Measurements from ENCODE around the gene HINT2. TPM values are rescaled to one million over a fixed set of nuclear protein-coding genes. Genes with fewer than 3 reads are reported as not detected.

Gene HINT2
- total RNA-seq, 2 experiments from 2014 or later = 67.8 to 72.6 TPM

GRCh38 chr9:35822926-35823325 is 8.1 kb upstream of the HINT2 start:
- Mint-ChIP-seq H3K27ac (no peak overlapping the region), H3K4me3 (no peak overlapping the region), H3K4me1 (ENCODE audit: low read depth) (peaks cover 5% of the 10 kb centered on the region), H3K27me3 (no peaks in the 10 kb centered on the region), H3K9me3 (no peaks in the 10 kb centered on the region), H3K36me3 (no peaks in the 10 kb centered on the region)
- intact Hi-C loops (cut with micrococcal nuclease) = no loop called here
- ChIA-PET POLR2A (no interaction called here), CTCF (interaction anchor here (2.8 kb wide), 1 partner anchor 33 kb away, joined by 9 read pairs; no protein-coding TSS in a partner anchor)
- no peak for DNase-seq

DNA sequence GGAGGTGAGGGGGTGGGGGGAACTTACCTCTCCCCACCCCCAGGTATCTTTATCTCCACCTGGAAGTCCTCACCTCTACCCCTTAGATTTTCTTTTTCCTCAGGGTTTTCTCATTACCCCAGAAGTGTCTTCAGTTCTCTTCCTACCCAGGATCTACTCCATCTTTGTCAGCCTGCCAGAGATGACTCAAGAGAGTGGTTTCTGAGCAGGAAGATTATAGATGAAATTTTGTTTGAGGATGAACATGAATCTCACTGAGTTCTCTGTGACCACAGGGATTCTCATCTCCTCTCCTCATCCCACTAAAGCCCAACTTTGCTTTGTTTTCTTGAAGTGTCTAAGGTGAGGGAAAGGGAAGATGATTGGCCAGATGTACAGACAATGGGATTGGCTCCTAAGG is 5.2 kb upstream of the HINT2 start:
- DNase-seq = no peak
- no peaks in the 10 kb centered on the region for H3K27me3 Mint-ChIP-seq
- intact Hi-C loops (cut with micrococcal nuclease) = no loop called here
- ChIA-PET CTCF (interaction anchor here (2.8 kb wide), 1 partner anchor 30 kb away, joined by 9 read pairs; no protein-coding TSS in a partner anchor), POLR2A (no interaction called here)
- H3K36me3 Mint-ChIP-seq = no peaks in the 10 kb centered on the region
- H3K4me1 Mint-ChIP-seq (ENCODE audit: low read depth) = peaks cover 3% of the 10 kb centered on the region
- H3K27ac Mint-ChIP-seq = no peak overlapping the region
- no peak overlapping the region for H3K4me3 Mint-ChIP-seq
- no peaks in the 10 kb centered on the region for H3K9me3 Mint-ChIP-seq

- H3K9me3 Mint-ChIP-seq = no peaks in the 10 kb centered on the region
- peaks cover 12% of the 10 kb centered on the region for H3K4me1 Mint-ChIP-seq (ENCODE audit: low read depth)
- no peak for DNase-seq
- no peaks in the 10 kb centered on the region for H3K27me3 Mint-ChIP-seq
- CTCF ChIA-PET = no interaction called here
- H3K36me3 Mint-ChIP-seq = peaks cover 4% of the 10 kb centered on the region
- POLR2A ChIA-PET = no interaction called here
- intact Hi-C loops (cut with micrococcal nuclease) = loop anchor here (5.0 kb wide), 1 partner anchor 706 kb away; no protein-coding TSS in a partner anchor
- no peak overlapping the region for H3K4me3 Mint-ChIP-seq
- H3K27ac Mint-ChIP-seq = no peak overlapping the region
Observed at GRCh38 chr9:35818341-35818740, 3.5 kb upstream of the HINT2 start.

- H3K4me3 Mint-ChIP-seq = no peak overlapping the region
- H3K27ac Mint-ChIP-seq = no peak overlapping the region
- ChIA-PET CTCF (interaction anchor here (0.6 to 1.5 kb wide), 2 partner anchors 10 to 78 kb away, joined by 4 to 8 read pairs; no protein-coding TSS in a partner anchor), POLR2A (no interaction called here)
- H3K27me3 Mint-ChIP-seq = no peaks in the 10 kb centered on the region
- H3K4me1 Mint-ChIP-seq (ENCODE audit: low read depth) = peaks cover 26% of the 10 kb centered on the region
- no peaks in the 10 kb centered on the region for H3K9me3 Mint-ChIP-seq
- peaks cover 4% of the 10 kb centered on the region for H3K36me3 Mint-ChIP-seq
- no peak for DNase-seq
- intact Hi-C loops (cut with micrococcal nuclease) = loop anchor here (5.0 kb wide), 1 partner anchor 704 kb away; no protein-coding TSS in a partner anchor
Observed at GRCh38 chr9:35816708-35817107, 1.9 kb upstream of the HINT2 start.

- H3K27me3 Mint-ChIP-seq = no peaks in the 10 kb centered on the region
- H3K4me3 Mint-ChIP-seq = peak overlapping the region; percentile 96
- H3K4me1 Mint-ChIP-seq (ENCODE audit: low read depth) = peaks cover 33% of the 10 kb centered on the region
- H3K27ac Mint-ChIP-seq = peak overlapping the region; percentile 93
- CTCF ChIA-PET = interaction anchor here (0.6 to 4.6 kb wide), 16 partner anchors 11 to 788 kb away, joined by 3 to 35 read pairs (median 4); partner anchors contain the start of gene FAM221B
- intact Hi-C loops (cut with micrococcal nuclease) = loop anchor here (2.0 kb wide), 2 partner anchors 35 to 155 kb away; partner anchors contain the start of genes CCDC107 and RMRP
- H3K36me3 Mint-ChIP-seq = peaks cover 4% of the 10 kb centered on the region
- no peaks in the 10 kb centered on the region for H3K9me3 Mint-ChIP-seq
- POLR2A ChIA-PET = interaction anchor here (0.6 to 2.0 kb wide), 4 partner anchors 10 to 85 kb away, joined by 3 to 7 read pairs (median 4); partner anchors contain the start of genes CREB3, FAM221B, TLN1 and TMEM8B
- DNase-seq = peak; percentile 66
Observed at GRCh38 chr9:35814106-35814840, 569 bp downstream of the HINT2 start.

GRCh38 chr9:35813434-35814105 is 1.3 kb downstream of the HINT2 start:
- Mint-ChIP-seq H3K4me1 (ENCODE audit: low read depth) (peaks cover 33% of the 10 kb centered on the region), H3K27me3 (no peaks in the 10 kb centered on the region), H3K4me3 (peak overlapping the region; percentile 96), H3K9me3 (no peaks in the 10 kb centered on the region), H3K27ac (peak overlapping the region; percentile 59), H3K36me3 (peaks cover 4% of the 10 kb centered on the region)
- CTCF ChIA-PET = interaction anchor here (0.6 to 4.6 kb wide), 15 partner anchors 12 to 202 kb away, joined by 3 to 35 read pairs (median 4); partner anchors contain the start of gene FAM221B
- intact Hi-C loops (cut with micrococcal nuclease) = loop anchor here (2.0 kb wide), 2 partner anchors 35 to 155 kb away; partner anchors contain the start of genes CCDC107 and RMRP
- POLR2A ChIA-PET = interaction anchor here (1.2 to 2.0 kb wide), 4 partner anchors 15 to 84 kb away, joined by 3 to 7 read pairs (median 4); partner anchors contain the start of genes CREB3, FAM221B, TLN1 and TMEM8B
- no peak for DNase-seq

DNA sequence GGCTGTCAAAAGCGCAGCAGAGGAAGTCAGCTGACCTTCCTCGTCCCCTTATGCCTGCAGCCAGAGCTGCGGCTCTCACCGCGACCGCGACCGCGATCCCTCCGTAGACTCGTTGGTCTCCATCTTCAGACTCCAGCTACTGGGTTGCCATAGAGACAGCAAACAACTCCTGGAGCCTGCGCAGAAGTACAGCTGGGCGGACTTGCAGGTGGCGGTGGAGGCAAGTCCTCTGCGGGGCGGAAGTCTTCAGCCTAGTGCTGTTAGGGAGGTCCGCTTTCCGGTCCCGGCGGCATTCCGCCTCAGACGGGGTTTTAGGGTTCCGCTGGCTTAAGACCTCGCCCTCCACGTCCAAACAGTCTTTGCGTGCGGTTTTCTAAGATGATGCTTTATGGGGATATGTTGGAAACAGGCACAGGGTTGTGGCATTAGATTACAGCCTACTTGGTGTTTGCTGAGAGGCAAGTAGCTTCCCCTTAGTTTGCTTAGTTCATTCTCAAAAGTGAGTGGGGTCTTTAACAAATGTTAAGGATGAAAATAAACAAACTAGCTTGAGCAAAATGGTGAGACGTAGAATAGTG is 2.7 kb downstream of the HINT2 start, which contains the start of gene SPAG8:
SPAG8 (minus strand) TSS at position 238 of the 578 bp plus-strand sequence; CDS start at position 123, 115 bp downstream.
- CTCF ChIA-PET = interaction anchor here (0.7 to 4.6 kb wide), 12 partner anchors 11 to 201 kb away, joined by 3 to 35 read pairs (median 5); partner anchors contain the start of genes CCDC107 and RMRP
- peaks cover 33% of the 10 kb centered on the region for H3K4me1 Mint-ChIP-seq (ENCODE audit: low read depth)
- POLR2A ChIA-PET = interaction anchor here (1.0 to 1.2 kb wide), 2 partner anchors 13 to 81 kb away, joined by 3 read pairs; partner anchors contain the start of gene TLN1
- no peaks in the 10 kb centered on the region for H3K9me3 Mint-ChIP-seq
- H3K4me3 Mint-ChIP-seq = peak within 1 kb of the TSS; percentile 77
- DNase-seq = peak; percentile 97
- H3K27ac Mint-ChIP-seq = peak within 1 kb of the TSS; percentile 93
- H3K27me3 Mint-ChIP-seq = no peaks in the 10 kb centered on the region
- peaks cover 4% of the 10 kb centered on the region for H3K36me3 Mint-ChIP-seq
- intact Hi-C loops (cut with micrococcal nuclease) = no loop called here

DNA sequence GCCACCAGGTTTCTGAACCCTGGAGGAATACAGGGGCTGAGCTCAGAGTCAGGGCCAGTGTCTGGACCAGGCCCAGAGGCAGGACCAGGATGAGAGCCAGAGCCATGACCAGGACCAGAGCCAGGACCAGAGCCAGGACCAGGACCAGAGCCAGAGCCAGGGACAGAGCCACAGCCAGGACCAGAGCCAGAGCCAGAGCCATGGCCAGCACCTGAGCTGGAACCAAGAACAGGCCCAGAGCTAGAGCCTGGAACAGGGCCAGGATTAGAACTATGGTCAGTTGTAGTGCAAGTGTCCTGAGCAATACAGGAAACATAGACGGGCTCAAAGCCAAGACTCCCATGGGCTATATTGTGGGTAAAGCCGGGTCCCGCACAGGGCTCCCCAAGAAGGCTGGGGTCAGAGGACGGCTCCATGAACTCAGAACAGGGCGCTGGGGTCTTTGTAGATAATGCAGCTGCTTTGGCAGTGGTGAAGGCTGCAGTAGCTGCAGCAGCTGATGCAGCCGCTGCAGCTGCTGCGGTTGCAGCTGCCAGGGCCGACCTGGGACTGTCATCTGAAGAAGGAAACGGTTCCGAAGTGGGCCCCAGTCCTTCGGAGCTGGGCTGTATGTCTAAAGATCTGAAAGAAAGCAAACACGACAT is 3.3 kb downstream of the HINT2 start:
- Mint-ChIP-seq H3K27ac (peak overlapping the region; percentile 93), H3K9me3 (no peaks in the 10 kb centered on the region), H3K36me3 (peaks cover 4% of the 10 kb centered on the region), H3K4me3 (peak overlapping the region; percentile 77), H3K4me1 (ENCODE audit: low read depth) (peaks cover 33% of the 10 kb centered on the region), H3K27me3 (no peaks in the 10 kb centered on the region)
- peak; percentile 15 for DNase-seq
- ChIA-PET POLR2A (interaction anchor here (1.0 kb wide), 1 partner anchor 13 kb away, joined by 3 read pairs; no protein-coding TSS in a partner anchor), CTCF (interaction anchor here (0.7 to 4.6 kb wide), 9 partner anchors 13 to 200 kb away, joined by 3 to 35 read pairs (median 7); partner anchors contain the start of genes CCDC107 and RMRP)
- intact Hi-C loops (cut with micrococcal nuclease) = no loop called here

DNA sequence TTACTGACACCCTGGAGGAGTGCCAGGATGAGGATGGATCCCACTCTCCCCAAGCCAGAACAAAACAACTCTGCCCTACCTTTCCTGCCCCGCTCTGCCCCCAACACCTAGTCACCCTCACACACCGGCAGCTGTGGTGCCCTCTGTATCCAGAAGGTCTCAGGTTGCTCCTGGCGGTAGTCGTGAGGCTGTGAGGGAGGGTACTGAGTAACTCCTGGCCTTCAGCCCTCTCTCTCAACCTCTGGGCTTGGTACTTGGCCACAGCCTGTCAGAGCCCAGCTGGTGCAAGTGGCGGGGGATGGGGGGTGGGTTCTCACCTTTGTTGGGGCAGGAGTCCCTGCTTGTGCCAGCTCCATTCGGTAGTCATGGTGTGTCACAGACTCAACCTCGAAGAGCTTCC is 4.7 kb downstream of the HINT2 start:
- peaks cover 4% of the 10 kb centered on the region for H3K36me3 Mint-ChIP-seq
- H3K4me1 Mint-ChIP-seq (ENCODE audit: low read depth) = peaks cover 29% of the 10 kb centered on the region
- intact Hi-C loops (cut with micrococcal nuclease) = no loop called here
- H3K9me3 Mint-ChIP-seq = no peaks in the 10 kb centered on the region
- POLR2A ChIA-PET = no interaction called here
- no peak overlapping the region for H3K27ac Mint-ChIP-seq
- CTCF ChIA-PET = no interaction called here
- no peak for DNase-seq
- H3K27me3 Mint-ChIP-seq = no peaks in the 10 kb centered on the region
- H3K4me3 Mint-ChIP-seq = no peak overlapping the region

- Mint-ChIP-seq H3K4me3 (no peak overlapping the region), H3K27ac (no peak overlapping the region), H3K36me3 (peaks cover under 1% of the 10 kb centered on the region), H3K9me3 (no peaks in the 10 kb centered on the region), H3K4me1 (ENCODE audit: low read depth) (peaks cover 21% of the 10 kb centered on the region), H3K27me3 (no peaks in the 10 kb centered on the region)
- ChIA-PET POLR2A (no interaction called here), CTCF (interaction anchor here (1.7 kb wide), 1 partner anchor 18 kb away, joined by 6 read pairs; no protein-coding TSS in a partner anchor)
- intact Hi-C loops (cut with micrococcal nuclease) = no loop called here
- no peak for DNase-seq
Observed at GRCh38 chr9:35808433-35808832, 6.4 kb downstream of the HINT2 start.

DNA sequence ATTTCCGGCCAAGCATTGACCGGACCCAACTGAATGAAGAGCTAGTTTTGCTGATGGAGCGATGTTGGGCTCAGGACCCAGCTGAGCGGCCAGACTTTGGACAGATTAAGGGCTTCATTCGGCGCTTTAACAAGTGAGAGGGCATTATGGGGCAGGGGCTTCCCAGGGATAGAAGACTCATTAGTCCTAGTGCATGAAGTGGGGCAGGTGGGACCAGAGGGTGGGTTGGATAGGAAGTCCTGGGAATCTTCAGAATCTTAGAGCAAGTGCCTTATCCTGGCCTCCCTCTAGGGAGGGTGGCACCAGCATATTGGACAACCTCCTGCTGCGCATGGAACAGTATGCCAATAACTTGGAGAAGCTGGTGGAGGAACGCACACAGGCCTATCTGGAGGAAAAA is 8.7 kb downstream of the HINT2 start:
- no peak for DNase-seq
- ChIA-PET CTCF (interaction anchor here (1.4 to 1.5 kb wide), 2 partner anchors 20 to 50 kb away, joined by 3 read pairs; no protein-coding TSS in a partner anchor), POLR2A (no interaction called here)
- peaks cover under 1% of the 10 kb centered on the region for H3K4me1 Mint-ChIP-seq (ENCODE audit: low read depth)
- H3K27ac Mint-ChIP-seq = no peak overlapping the region
- H3K4me3 Mint-ChIP-seq = no peak overlapping the region
- peaks cover 11% of the 10 kb centered on the region for H3K36me3 Mint-ChIP-seq
- no peaks in the 10 kb centered on the region for H3K9me3 Mint-ChIP-seq
- H3K27me3 Mint-ChIP-seq = no peaks in the 10 kb centered on the region
- intact Hi-C loops (cut with micrococcal nuclease) = no loop called here

All from activated CD4-positive, alpha-beta memory T cell treated with anti-CD3 and anti-CD28 coated beads for 36 hours (primary cell).